ENCODE results near the gene ZBTB49.

Gene ZBTB49

GRCh38 chr4:4306920-4307319 is 16.9 kb downstream of the ZBTB49 start:
- H3K4me1 ChIP-seq (ENCODE audit: control insufficient read depth, insufficient read depth, low read length) = no peaks in the 10 kb centered on the region
- H3K9ac ChIP-seq (ENCODE audit: low read length in 2 of 2) = no peak overlapping the region
- no peak overlapping the region for H3K4me3 ChIP-seq (ENCODE audit: low read length in 2 of 2)
- no peak overlapping the region for H3K27ac ChIP-seq (ENCODE audit: low read length)
- no peaks in the 10 kb centered on the region for H3K9me3 ChIP-seq (ENCODE audit: control insufficient read depth in 2 of 2, low read length in 2 of 2)
- no peaks in the 10 kb centered on the region for H3K27me3 ChIP-seq (ENCODE audit: control insufficient read depth in 1 of 2, insufficient read depth in 2 of 2, low read length in 2 of 2)
- peaks cover 21 to 31% of the 10 kb centered on the region in 2 donors for H3K36me3 ChIP-seq (ENCODE audit: control insufficient read depth in 2 of 2, insufficient read depth in 2 of 2, low read length in 2 of 2)

GRCh38 chr4:4308800-4309441 is 18.9 kb downstream of the ZBTB49 start:
- Histone ChIP-seq H3K27me3 (ENCODE audit: control insufficient read depth in 1 of 2, insufficient read depth in 2 of 2, low read length in 2 of 2) (no peaks in the 10 kb centered on the region), H3K4me3 (ENCODE audit: low read length in 2 of 2) (no peak overlapping the region), H3K4me1 (ENCODE audit: control insufficient read depth, insufficient read depth, low read length) (no peaks in the 10 kb centered on the region), H3K27ac (ENCODE audit: low read length) (no peak overlapping the region), H3K9me3 (ENCODE audit: control insufficient read depth in 2 of 2, low read length in 2 of 2) (no peaks in the 10 kb centered on the region), H3K36me3 (ENCODE audit: control insufficient read depth in 2 of 2, insufficient read depth in 2 of 2, low read length in 2 of 2) (peaks cover 16 to 25% of the 10 kb centered on the region in 2 donors), H3K9ac (ENCODE audit: low read length in 2 of 2) (no peak overlapping the region)

GRCh38 chr4:4311193-4311592 is 21.1 kb downstream of the ZBTB49 start:
- no peak overlapping the region for H3K27ac ChIP-seq (ENCODE audit: low read length)
- no peak overlapping the region for H3K9ac ChIP-seq (ENCODE audit: low read length in 2 of 2)
- no peaks in the 10 kb centered on the region for H3K9me3 ChIP-seq (ENCODE audit: control insufficient read depth in 2 of 2, low read length in 2 of 2)
- no peak overlapping the region for H3K4me3 ChIP-seq (ENCODE audit: low read length in 2 of 2)
- H3K36me3 ChIP-seq (ENCODE audit: control insufficient read depth in 2 of 2, insufficient read depth in 2 of 2, low read length in 2 of 2) = peaks cover 21 to 37% of the 10 kb centered on the region in 2 donors
- no peaks in the 10 kb centered on the region for H3K27me3 ChIP-seq (ENCODE audit: control insufficient read depth in 1 of 2, insufficient read depth in 2 of 2, low read length in 2 of 2)
- H3K4me1 ChIP-seq (ENCODE audit: control insufficient read depth, insufficient read depth, low read length) = no peaks in the 10 kb centered on the region

GRCh38 chr4:4315461-4316149 is 25.6 kb downstream of the ZBTB49 start:
- H3K4me3 ChIP-seq (ENCODE audit: low read length in 2 of 2) = no peak overlapping the region
- H3K9ac ChIP-seq (ENCODE audit: low read length in 2 of 2) = no peak overlapping the region
- H3K27me3 ChIP-seq (ENCODE audit: control insufficient read depth in 1 of 2, insufficient read depth in 2 of 2, low read length in 2 of 2) = no peaks in the 10 kb centered on the region
- no peaks in the 10 kb centered on the region for H3K9me3 ChIP-seq (ENCODE audit: control insufficient read depth in 2 of 2, low read length in 2 of 2)
- peaks cover 34 to 35% of the 10 kb centered on the region in 2 donors for H3K36me3 ChIP-seq (ENCODE audit: control insufficient read depth in 2 of 2, insufficient read depth in 2 of 2, low read length in 2 of 2)
- no peaks in the 10 kb centered on the region for H3K4me1 ChIP-seq (ENCODE audit: control insufficient read depth, insufficient read depth, low read length)
- H3K27ac ChIP-seq (ENCODE audit: low read length) = no peak overlapping the region

- peaks cover 39 to 41% of the 10 kb centered on the region in 2 donors for H3K36me3 ChIP-seq (ENCODE audit: control insufficient read depth in 2 of 2, insufficient read depth in 2 of 2, low read length in 2 of 2)
Measured at GRCh38 chr4:4316150-4316495, 26.1 kb downstream of the ZBTB49 start.

GRCh38 chr4:4317496-4318232 is 27.6 kb downstream of the ZBTB49 start:
- Histone ChIP-seq H3K27ac (ENCODE audit: low read length) (no peak overlapping the region), H3K36me3 (ENCODE audit: control insufficient read depth in 2 of 2, insufficient read depth in 2 of 2, low read length in 2 of 2) (peaks cover 45 to 49% of the 10 kb centered on the region in 2 donors), H3K4me3 (ENCODE audit: low read length in 2 of 2) (no peak overlapping the region), H3K27me3 (ENCODE audit: control insufficient read depth in 1 of 2, insufficient read depth in 2 of 2, low read length in 2 of 2) (no peaks in the 10 kb centered on the region), H3K9ac (ENCODE audit: low read length in 2 of 2) (no peak overlapping the region), H3K9me3 (ENCODE audit: control insufficient read depth in 2 of 2, low read length in 2 of 2) (no peaks in the 10 kb centered on the region), H3K4me1 (ENCODE audit: control insufficient read depth, insufficient read depth, low read length) (no peaks in the 10 kb centered on the region)

More at GRCh38 chr4:4316150-4316495, 26.1 kb downstream of the ZBTB49 start:
- Histone ChIP-seq H3K4me3 (ENCODE audit: low read length in 2 of 2) (no peak overlapping the region), H3K9me3 (ENCODE audit: control insufficient read depth in 2 of 2, low read length in 2 of 2) (no peaks in the 10 kb centered on the region), H3K27me3 (ENCODE audit: control insufficient read depth in 1 of 2, insufficient read depth in 2 of 2, low read length in 2 of 2) (no peaks in the 10 kb centered on the region), H3K4me1 (ENCODE audit: control insufficient read depth, insufficient read depth, low read length) (no peaks in the 10 kb centered on the region), H3K27ac (ENCODE audit: low read length) (no peak overlapping the region), H3K9ac (ENCODE audit: low read length in 2 of 2) (no peak overlapping the region)

GRCh38 chr4:4320528-4320927 is 30.5 kb downstream of the ZBTB49 start:
- Histone ChIP-seq H3K4me1 (ENCODE audit: control insufficient read depth, insufficient read depth, low read length) (no peaks in the 10 kb centered on the region), H3K9ac (ENCODE audit: low read length in 2 of 2) (no peak overlapping the region), H3K27me3 (ENCODE audit: control insufficient read depth in 1 of 2, insufficient read depth in 2 of 2, low read length in 2 of 2) (no peaks in the 10 kb centered on the region), H3K27ac (ENCODE audit: low read length) (no peak overlapping the region), H3K36me3 (ENCODE audit: control insufficient read depth in 2 of 2, insufficient read depth in 2 of 2, low read length in 2 of 2) (peaks cover 33 to 39% of the 10 kb centered on the region in 2 donors), H3K9me3 (ENCODE audit: control insufficient read depth in 2 of 2, low read length in 2 of 2) (no peaks in the 10 kb centered on the region), H3K4me3 (ENCODE audit: low read length in 2 of 2) (no peak overlapping the region)

GRCh38 chr4:4320951-4321714 is 31.1 kb downstream of the ZBTB49 start:
- Histone ChIP-seq H3K27me3 (ENCODE audit: control insufficient read depth in 1 of 2, insufficient read depth in 2 of 2, low read length in 2 of 2) (no peaks in the 10 kb centered on the region), H3K9me3 (ENCODE audit: control insufficient read depth in 2 of 2, low read length in 2 of 2) (no peaks in the 10 kb centered on the region), H3K4me3 (ENCODE audit: low read length in 2 of 2) (no peak overlapping the region), H3K4me1 (ENCODE audit: control insufficient read depth, insufficient read depth, low read length) (no peaks in the 10 kb centered on the region), H3K36me3 (ENCODE audit: control insufficient read depth in 2 of 2, insufficient read depth in 2 of 2, low read length in 2 of 2) (peaks cover 27 to 33% of the 10 kb centered on the region in 2 donors), H3K27ac (ENCODE audit: low read length) (no peak overlapping the region), H3K9ac (ENCODE audit: low read length in 2 of 2) (no peak overlapping the region)

- Histone ChIP-seq H3K4me3 (ENCODE audit: low read length in 2 of 2) (no peak overlapping the region), H3K9ac (ENCODE audit: low read length in 2 of 2) (no peak overlapping the region), H3K4me1 (ENCODE audit: control insufficient read depth, insufficient read depth, low read length) (no peaks in the 10 kb centered on the region), H3K27me3 (ENCODE audit: control insufficient read depth in 1 of 2, insufficient read depth in 2 of 2, low read length in 2 of 2) (no peaks in the 10 kb centered on the region), H3K9me3 (ENCODE audit: control insufficient read depth in 2 of 2, low read length in 2 of 2) (no peaks in the 10 kb centered on the region), H3K27ac (ENCODE audit: low read length) (no peak overlapping the region), H3K36me3 (ENCODE audit: control insufficient read depth in 2 of 2, insufficient read depth in 2 of 2, low read length in 2 of 2) (peaks cover 19 to 28% of the 10 kb centered on the region in 2 donors)
Measured at GRCh38 chr4:4321951-4322688, 32.1 kb downstream of the ZBTB49 start.

All from stomach smooth muscle (tissue), 2 donors.